Smooth muscle cell (in vitro differentiated cells): ENCODE results near the gene SDHC. TPM values are rescaled to one million over a fixed set of nuclear protein-coding genes. Genes with fewer than 3 reads are reported as not detected.
A peak's percentile ranks its signal among the peaks of the same experiment; 100 is the strongest.

Source experiments
- DNase-seq: peaks from one replicate; lab custom pipeline; 2025; ENCODE audit not compliant: unreplicated experiment; lab: John Stamatoyannopoulos, UW
- H2AFZ ChIP-seq: fragments of 200-600 bp; sonication (generic); 2 replicates; pipeline ENCODE4 v1.6.0; 2016; ENCODE audit warnings: antibody characterized with exemption, low read depth, mild to moderate bottlenecking
- H3F3A ChIP-seq: fragments of 200-600 bp; sonication (generic); 2 replicates; pipeline ENCODE4 v1.6.0; 2017; ENCODE audit warnings: antibody characterized with exemption, low read depth
- H3K27ac ChIP-seq: fragments of 200-600 bp; sonication (generic); 2 replicates; pipeline ENCODE4 v1.5.1; 2016; ENCODE audit warnings: low read depth, mild to moderate bottlenecking
- H3K27me3 ChIP-seq: fragments of 200-600 bp; sonication (generic); 2 replicates; pipeline ENCODE4 v1.6.1; 2016; ENCODE audit warnings: low read depth, mild to moderate bottlenecking
- H3K36me3 ChIP-seq: fragments of 200-600 bp; sonication (generic); 2 replicates; pipeline ENCODE4 v1.5.1; 2016; ENCODE audit warnings: low read depth
- H3K4me1 ChIP-seq: fragments of 200-600 bp; sonication (generic); 2 replicates; pipeline ENCODE4 v1.5.1; 2016; ENCODE audit warnings: low read depth
- H3K4me2 ChIP-seq: fragments of 200-600 bp; sonication (generic); 2 replicates; pipeline ENCODE4 v1.6.0; 2016; ENCODE audit warnings: mild to moderate bottlenecking
- H3K4me3 ChIP-seq: fragments of 200-600 bp; sonication (generic); 2 replicates; pipeline ENCODE4 v1.5.1; 2016; ENCODE audit warnings: mild to moderate bottlenecking
- H3K79me2 ChIP-seq: fragments of 200-600 bp; sonication (generic); 2 replicates; pipeline ENCODE4 v1.6.0; 2016; ENCODE audit warnings: low read depth, mild to moderate bottlenecking
- H3K9ac ChIP-seq: fragments of 200-600 bp; sonication (generic); 2 replicates; pipeline ENCODE4 v1.6.0; 2016; ENCODE audit warnings: low read depth
- H3K9me3 ChIP-seq: fragments of 200-600 bp; sonication (generic); replicated peaks from 2 replicates; pipeline ENCODE4 v1.5.1; 2016; ENCODE audit warnings: low read depth
- H4K20me1 ChIP-seq: fragments of 200-600 bp; sonication (generic); 2 replicates; pipeline ENCODE4 v1.6.0; 2016; ENCODE audit warnings: low read depth
- CTCF ChIP-seq: fragments of 200-600 bp; sonication (generic); IDR thresholded peaks from 2 replicates; pipeline ENCODE4 v1.5.1; 2017; ENCODE audit warnings: borderline replicate concordance, mild to moderate bottlenecking, antibody characterized with exemption; ENCODE audit not compliant: insufficient read depth, poor library complexity, severe bottlenecking
- WGBS: methylation state at CpG from one replicate; pipeline ENCODE4 v1.1.7; 2016; ENCODE audit warnings: low lambda C conversion rate; 5-methylcytosine and 5-hydroxymethylcytosine counted together
- polyA plus RNA-seq: library from polyadenylated mRNA; unstranded; fragments of >200 nt; fragmentation: Nextera tagmentation; extraction: Ambion mirVana; gene quantifications from 2 replicates; pipeline ENCODE4 v1.2.1, GENCODE V29; 2016
- total RNA-seq: library from RNA; depleted of rRNA; stranded (reverse); fragments of >200 nt; gene quantifications from 2 replicates; pipeline ENCODE4 v1.2.3, GENCODE V29; 2014

Gene SDHC
- total and polyA plus RNA-seq, 2 experiments from 2014 or later: 179 to 342 TPM

GRCh38 chr1:161359291-161359690, 45.1 kb downstream of the SDHC start:
- no peaks in the 10 kb centered on the region for H3F3A ChIP-seq
- no peak for TF ChIP-seq CTCF
- no peak overlapping the region for H3K4me2 ChIP-seq
- H3K9ac ChIP-seq: no peak overlapping the region
- H2AFZ ChIP-seq: no peak overlapping the region
- H3K9me3 ChIP-seq: no peaks in the 10 kb centered on the region
- DNase-seq: no peak
- H3K79me2 ChIP-seq: no peaks in the 10 kb centered on the region
- H3K4me3 ChIP-seq: no peak overlapping the region
- H3K36me3 ChIP-seq: no peaks in the 10 kb centered on the region
- H3K4me1 ChIP-seq: no peaks in the 10 kb centered on the region
- H4K20me1 ChIP-seq: no peaks in the 10 kb centered on the region
- no peaks in the 10 kb centered on the region for H3K27me3 ChIP-seq
- no peak overlapping the region for H3K27ac ChIP-seq

- H3K79me2 ChIP-seq: no peaks in the 10 kb centered on the region
- H3K9ac ChIP-seq: no peak overlapping the region
- H4K20me1 ChIP-seq: no peaks in the 10 kb centered on the region
- TF ChIP-seq CTCF: no peak
- no peak overlapping the region for H3K27ac ChIP-seq
- no peaks in the 10 kb centered on the region for H3F3A ChIP-seq
- H2AFZ ChIP-seq: no peak overlapping the region
- H3K4me2 ChIP-seq: no peak overlapping the region
- no peak overlapping the region for H3K4me3 ChIP-seq
- no peaks in the 10 kb centered on the region for H3K4me1 ChIP-seq
- H3K27me3 ChIP-seq: no peaks in the 10 kb centered on the region
- H3K36me3 ChIP-seq: no peaks in the 10 kb centered on the region
- H3K9me3 ChIP-seq: no peaks in the 10 kb centered on the region
- DNase-seq: no peak
These were observed 50.2 kb downstream of the SDHC start for GRCh38 chr1:161364332-161364731.

GRCh38 chr1:161365207-161365606, 51.0 kb downstream of the SDHC start:
- H3K4me1 ChIP-seq: no peaks in the 10 kb centered on the region
- no peak overlapping the region for H3K9ac ChIP-seq
- H3F3A ChIP-seq: no peaks in the 10 kb centered on the region
- H4K20me1 ChIP-seq: no peaks in the 10 kb centered on the region
- DNase-seq: no peak
- H3K36me3 ChIP-seq: no peaks in the 10 kb centered on the region
- no peaks in the 10 kb centered on the region for H3K9me3 ChIP-seq
- no peak for TF ChIP-seq CTCF
- H2AFZ ChIP-seq: no peak overlapping the region
- H3K4me2 ChIP-seq: no peak overlapping the region
- no peak overlapping the region for H3K4me3 ChIP-seq
- no peak overlapping the region for H3K27ac ChIP-seq
- no peaks in the 10 kb centered on the region for H3K27me3 ChIP-seq
- H3K79me2 ChIP-seq: no peaks in the 10 kb centered on the region

GRCh38 chr1:161367684-161368400, 53.7 kb downstream of the SDHC start, which contains the start of gene CFAP126:
CFAP126 (minus strand) TSS chr1:161367876; CDS start chr1:161367868, 8 bp downstream.
- H2AFZ ChIP-seq: no peak within 1 kb of the TSS
- H3K36me3 ChIP-seq: no peaks in the 10 kb centered on the region
- no peaks in the 10 kb centered on the region for H4K20me1 ChIP-seq
- DNase-seq: no peak
- H3K79me2 ChIP-seq: no peaks in the 10 kb centered on the region
- H3K9ac ChIP-seq: peak within 1 kb of the TSS; percentile 2
- H3K27me3 ChIP-seq: no peaks in the 10 kb centered on the region
- no peaks in the 10 kb centered on the region for H3K9me3 ChIP-seq
- H3K27ac ChIP-seq: no peak within 1 kb of the TSS
- H3K4me3 ChIP-seq: no peak within 1 kb of the TSS
- no peak within 1 kb of the TSS for H3K4me2 ChIP-seq
- no peak for TF ChIP-seq CTCF
- WGBS: 65% methylated on average over 6 of the region's 6 CpGs
- H3F3A ChIP-seq: no peaks in the 10 kb centered on the region
- H3K4me1 ChIP-seq: no peaks in the 10 kb centered on the region
